Measurements from ENCODE around the gene CCDC57. TPM values are rescaled to one million over a fixed set of nuclear protein-coding genes. Genes with fewer than 3 reads are reported as not detected.

The CCDC57 gene
- total and polyA plus RNA-seq, 3 experiments from 2014 or later, result 39.2 to 77.6 (median 69.8) TPM

DNA sequence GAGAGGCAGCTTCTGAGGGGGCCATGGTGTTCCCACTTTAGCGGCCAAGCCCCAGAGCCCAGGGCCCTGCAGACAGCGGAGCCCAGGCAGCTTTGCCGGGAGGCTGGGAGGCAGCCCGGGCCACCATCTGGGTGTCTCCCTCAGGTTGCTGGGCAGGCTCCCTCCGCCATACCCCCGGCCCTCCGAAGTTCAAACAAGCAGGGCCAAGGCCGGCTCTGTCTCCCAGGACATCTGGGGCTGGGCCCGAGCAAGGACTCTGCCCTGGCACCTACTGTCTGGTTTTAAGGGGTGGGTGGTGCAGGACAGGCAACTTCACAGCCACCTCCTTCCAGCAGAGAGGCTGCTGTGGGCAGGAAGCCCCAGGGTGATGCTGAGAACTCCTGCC lies 149.7 kb downstream of the CCDC57 start:
- DNase-seq, result no peak
- H3K36me3 Mint-ChIP-seq, result peaks cover 0 to 44% (median 0%) of the 10 kb centered on the region in 3 donors
- Histone ChIP-seq H3K36me3 (ENCODE audit: insufficient read depth, low read length) (no peaks in the 10 kb centered on the region), H3K4me1 (ENCODE audit: insufficient read depth, low read length) (peaks cover 27% of the 10 kb centered on the region), H3K27ac (ENCODE audit: low read depth, low read length) (no peak overlapping the region), H3K4me3 (ENCODE audit: low read length) (no peak overlapping the region), H3K9me3 (ENCODE audit: low read length) (no peaks in the 10 kb centered on the region), H3K27me3 (ENCODE audit: insufficient read depth, low read length, poor library complexity, severe bottlenecking) (no peaks in the 10 kb centered on the region)
- POLR2A ChIA-PET, result no interaction called here
- H3K9me3 Mint-ChIP-seq, result no peaks in the 10 kb centered on the region
- no peak overlapping the region for H3K27ac Mint-ChIP-seq
- no peaks in the 10 kb centered on the region for H3K27me3 Mint-ChIP-seq
- H3K4me3 Mint-ChIP-seq, result peak overlapping the region in 2 of 7 donors; percentile 15 to 72
- CTCF ChIA-PET, result no interaction called here
- H3K4me1 Mint-ChIP-seq, result peaks cover 8 to 19% (median 11%) of the 10 kb centered on the region in 3 donors

DNA sequence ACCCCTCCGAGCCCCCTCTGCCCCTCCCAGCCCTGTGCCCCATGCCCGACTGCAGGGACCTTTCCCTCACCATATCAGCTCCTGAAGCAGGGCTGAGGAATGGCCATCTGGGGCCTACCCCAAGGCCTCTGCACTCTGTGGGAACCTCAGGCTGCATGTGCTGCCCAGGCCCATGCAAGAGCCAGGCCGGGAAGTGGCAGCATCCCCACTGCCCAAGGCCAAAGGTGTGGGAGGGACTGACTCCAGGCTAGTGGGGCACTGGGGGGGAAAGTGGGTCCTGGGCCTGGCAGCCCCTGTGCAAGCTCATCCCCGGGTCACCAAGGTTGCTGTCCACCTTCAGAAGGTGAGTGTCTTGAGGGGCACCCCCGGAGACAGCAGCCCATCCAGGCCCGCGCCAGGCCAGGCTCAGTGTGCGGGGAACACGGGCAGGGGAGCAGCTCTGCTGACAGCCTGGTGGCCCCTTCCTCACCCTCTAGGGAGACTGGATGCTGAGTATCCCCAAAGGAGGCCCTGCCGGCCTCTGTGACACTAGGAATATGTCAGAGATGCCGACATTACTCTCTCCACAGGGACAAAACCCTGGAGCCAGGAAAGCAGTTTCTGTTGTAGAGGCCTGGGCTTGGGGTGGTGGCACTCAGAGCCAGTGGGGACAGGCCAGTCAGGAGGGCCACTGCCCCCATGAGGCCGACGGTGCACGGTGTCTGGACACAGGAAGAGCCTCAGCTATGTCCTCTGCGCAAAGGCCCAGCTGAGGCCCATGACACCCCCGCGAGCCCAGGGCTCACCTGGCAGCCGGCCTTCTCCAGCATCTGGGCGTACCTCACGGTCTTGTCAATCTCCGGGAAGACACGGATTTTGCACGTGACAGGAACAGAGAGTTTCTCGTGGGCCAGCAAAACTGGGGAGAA lies 150.3 kb downstream of the CCDC57 start:
- ChIA-PET POLR2A (no interaction called here), CTCF (no interaction called here)
- Histone ChIP-seq H3K4me1 (ENCODE audit: insufficient read depth, low read length) (peaks cover 27% of the 10 kb centered on the region), H3K27ac (ENCODE audit: low read depth, low read length) (no peak overlapping the region), H3K4me3 (ENCODE audit: low read length) (no peak overlapping the region), H3K36me3 (ENCODE audit: insufficient read depth, low read length) (no peaks in the 10 kb centered on the region), H3K9me3 (ENCODE audit: low read length) (no peaks in the 10 kb centered on the region), H3K27me3 (ENCODE audit: insufficient read depth, low read length, poor library complexity, severe bottlenecking) (no peaks in the 10 kb centered on the region)
- Mint-ChIP-seq H3K9me3 (no peaks in the 10 kb centered on the region), H3K4me3 (peak overlapping the region in 2 of 7 donors; percentile 13 to 28), H3K27ac (peak overlapping the region in 3 of 8 donors; percentile 36 to 73 (median 47)), H3K36me3 (peaks cover 0 to 50% (median 0%) of the 10 kb centered on the region in 3 donors), H3K4me1 (peaks cover 8 to 19% (median 11%) of the 10 kb centered on the region in 3 donors), H3K27me3 (no peaks in the 10 kb centered on the region)
- no peak for DNase-seq

DNA sequence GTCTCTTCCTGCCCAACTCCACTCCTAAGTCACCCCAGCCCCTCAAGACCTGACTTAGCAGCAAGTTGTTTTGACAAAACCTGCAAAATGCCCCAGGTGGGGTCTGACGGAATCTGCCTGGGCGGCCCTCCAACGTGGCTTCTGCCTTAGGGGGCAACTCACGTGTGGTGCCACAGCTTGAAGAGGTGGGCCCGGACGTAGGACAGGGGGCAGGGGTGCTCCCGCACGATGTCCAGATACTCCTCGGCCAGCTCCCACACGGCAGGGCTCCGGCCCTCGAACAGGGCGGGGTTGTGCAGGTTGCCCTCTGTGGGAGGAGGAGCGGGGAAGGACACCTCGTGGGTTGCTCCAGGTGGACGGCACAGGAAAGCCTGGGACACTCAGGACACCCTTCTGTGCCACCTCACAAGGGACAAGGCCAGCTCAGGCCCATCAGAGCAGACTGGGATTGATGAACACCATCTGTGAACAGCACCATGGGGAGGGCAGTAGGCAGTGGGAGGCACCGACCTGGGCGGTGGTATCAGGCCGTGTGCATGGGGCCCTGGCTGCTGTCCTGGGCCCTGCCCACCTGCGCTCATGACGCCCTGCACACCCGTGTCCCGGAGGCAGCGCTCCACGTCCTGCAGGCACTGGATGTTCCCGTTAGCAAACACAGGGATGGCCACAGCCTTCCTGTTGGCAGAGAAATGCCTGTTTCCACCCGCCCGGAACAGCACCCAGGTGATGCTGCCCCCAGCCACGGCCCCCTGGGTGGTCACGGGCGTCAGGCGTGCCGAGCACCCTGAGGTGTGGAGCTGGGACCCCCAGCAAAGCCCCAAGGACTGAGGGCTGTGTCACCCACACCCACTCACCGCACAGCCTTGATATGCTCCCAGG lies 151.4 kb downstream of the CCDC57 start:
- Mint-ChIP-seq H3K27me3 (no peaks in the 10 kb centered on the region), H3K4me3 (no peak overlapping the region), H3K4me1 (peaks cover 7 to 16% (median 7%) of the 10 kb centered on the region in 3 donors), H3K36me3 (peaks cover 0 to 58% (median 0%) of the 10 kb centered on the region in 3 donors), H3K9me3 (no peaks in the 10 kb centered on the region), H3K27ac (no peak overlapping the region)
- Histone ChIP-seq H3K4me3 (ENCODE audit: low read length) (no peak overlapping the region), H3K9me3 (ENCODE audit: low read length) (no peaks in the 10 kb centered on the region), H3K27ac (ENCODE audit: low read depth, low read length) (no peak overlapping the region), H3K36me3 (ENCODE audit: insufficient read depth, low read length) (no peaks in the 10 kb centered on the region), H3K27me3 (ENCODE audit: insufficient read depth, low read length, poor library complexity, severe bottlenecking) (no peaks in the 10 kb centered on the region), H3K4me1 (ENCODE audit: insufficient read depth, low read length) (peaks cover 20% of the 10 kb centered on the region)
- POLR2A ChIA-PET, result no interaction called here
- CTCF ChIA-PET, result no interaction called here
- DNase-seq, result no peak

DNA sequence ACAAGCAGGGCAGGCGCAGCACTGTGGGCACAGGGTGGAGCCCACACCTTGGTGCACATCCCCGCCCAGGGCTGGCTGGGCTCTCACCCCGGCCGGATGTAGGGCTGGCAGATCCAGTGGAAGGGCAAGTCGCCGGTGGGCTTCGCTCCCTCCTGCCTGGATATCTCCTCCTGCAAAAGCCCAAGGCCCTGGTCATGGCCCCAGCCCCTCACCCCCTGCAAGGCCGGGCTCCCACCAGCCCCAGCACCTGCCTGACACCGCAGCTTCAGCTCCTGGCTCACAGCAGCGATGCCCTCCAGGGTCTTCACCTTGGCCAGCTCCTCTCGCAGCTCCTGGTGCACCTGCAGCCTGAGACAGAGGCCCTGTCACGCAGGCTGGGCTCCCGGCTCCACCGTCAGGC lies 152.0 kb downstream of the CCDC57 start:
- peaks cover 16% of the 10 kb centered on the region for H3K4me1 ChIP-seq (ENCODE audit: insufficient read depth, low read length)
- DNase-seq, result no peak
- H3K27me3 Mint-ChIP-seq, result no peaks in the 10 kb centered on the region
- no peaks in the 10 kb centered on the region for H3K36me3 ChIP-seq (ENCODE audit: insufficient read depth, low read length)
- H3K27ac ChIP-seq (ENCODE audit: low read depth, low read length), result no peak overlapping the region
- H3K9me3 ChIP-seq (ENCODE audit: low read length), result no peaks in the 10 kb centered on the region
- peaks cover 0 to 64% (median 0%) of the 10 kb centered on the region in 3 donors for H3K36me3 Mint-ChIP-seq
- H3K4me1 Mint-ChIP-seq, result peaks cover 4 to 12% (median 5%) of the 10 kb centered on the region in 3 donors
- H3K4me3 ChIP-seq (ENCODE audit: low read length), result no peak overlapping the region
- no peak overlapping the region for H3K4me3 Mint-ChIP-seq
- no peaks in the 10 kb centered on the region for H3K9me3 Mint-ChIP-seq
- H3K27me3 ChIP-seq (ENCODE audit: insufficient read depth, low read length, poor library complexity, severe bottlenecking), result no peaks in the 10 kb centered on the region
- CTCF ChIA-PET, result no interaction called here
- POLR2A ChIA-PET, result no interaction called here
- H3K27ac Mint-ChIP-seq, result no peak overlapping the region

DNA sequence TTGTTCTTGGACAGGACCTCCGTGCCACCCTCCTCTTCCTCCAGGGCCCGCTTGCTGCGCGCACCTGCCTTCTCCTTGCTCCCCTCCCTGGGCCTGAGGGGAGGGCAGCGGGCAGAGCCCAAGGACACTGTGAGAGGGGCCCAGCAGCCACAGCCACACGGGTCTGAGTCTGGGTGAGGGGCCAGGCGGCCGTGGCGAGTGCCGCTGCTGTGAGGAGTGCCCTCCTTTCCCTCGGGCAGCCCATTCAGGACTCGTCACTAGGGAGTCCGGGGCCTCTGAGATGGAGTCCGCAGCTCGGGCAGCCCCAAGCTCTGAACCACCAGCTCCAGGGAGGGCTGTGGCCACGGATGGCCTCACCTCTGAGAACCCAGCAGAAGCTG lies 152.7 kb downstream of the CCDC57 start:
- no peak for DNase-seq
- Histone ChIP-seq H3K9me3 (ENCODE audit: low read length) (no peaks in the 10 kb centered on the region), H3K27ac (ENCODE audit: low read depth, low read length) (no peak overlapping the region), H3K4me3 (ENCODE audit: low read length) (no peak overlapping the region), H3K4me1 (ENCODE audit: insufficient read depth, low read length) (peaks cover 16% of the 10 kb centered on the region), H3K36me3 (ENCODE audit: insufficient read depth, low read length) (no peaks in the 10 kb centered on the region), H3K27me3 (ENCODE audit: insufficient read depth, low read length, poor library complexity, severe bottlenecking) (no peaks in the 10 kb centered on the region)
- peaks cover 4 to 12% (median 5%) of the 10 kb centered on the region in 3 donors for H3K4me1 Mint-ChIP-seq
- POLR2A ChIA-PET, result no interaction called here
- H3K36me3 Mint-ChIP-seq, result peaks cover 0 to 69% (median 0%) of the 10 kb centered on the region in 3 donors
- no peak overlapping the region for H3K4me3 Mint-ChIP-seq
- no peaks in the 10 kb centered on the region for H3K27me3 Mint-ChIP-seq
- peak overlapping the region in 2 of 8 donors; percentile 16 to 50 for H3K27ac Mint-ChIP-seq
- no peaks in the 10 kb centered on the region for H3K9me3 Mint-ChIP-seq
- CTCF ChIA-PET, result no interaction called here

DNA sequence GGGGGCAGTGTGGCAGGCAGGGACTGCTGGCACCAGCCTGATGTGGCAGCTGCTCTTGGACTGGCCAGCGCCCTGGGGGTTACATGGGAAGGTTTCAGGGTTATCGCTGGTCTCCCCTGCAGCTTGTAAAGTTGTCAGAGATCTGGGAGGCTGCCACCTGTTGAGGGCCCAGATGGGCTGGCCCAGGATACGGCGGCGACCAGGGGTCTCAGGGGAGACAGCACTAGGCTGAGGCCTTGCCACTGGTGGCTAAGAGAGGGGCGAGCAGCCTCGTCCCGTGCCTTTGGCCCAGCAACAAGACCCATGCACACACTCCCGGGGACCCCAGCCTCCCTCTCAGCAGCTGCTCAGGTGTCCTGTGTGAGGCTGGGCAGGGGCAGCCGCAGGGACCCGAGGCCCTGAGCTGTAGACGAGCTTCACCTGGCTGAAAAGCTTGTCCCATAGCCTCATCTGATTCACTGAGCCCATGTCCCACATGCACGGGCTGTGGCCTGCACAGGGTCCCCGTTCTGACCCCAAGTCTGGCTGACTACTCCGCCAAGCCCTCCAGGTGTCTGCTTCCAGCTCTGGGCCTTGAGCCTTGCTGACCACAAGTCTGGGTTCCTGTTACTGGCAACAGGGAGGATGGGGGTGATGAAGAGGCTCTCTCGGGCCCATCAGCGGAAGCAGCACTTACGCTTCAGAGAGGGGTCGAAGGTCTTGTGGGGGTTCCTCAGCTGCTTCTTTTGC lies 153.2 kb downstream of the CCDC57 start:
- Mint-ChIP-seq H3K4me3 (no peak overlapping the region), H3K9me3 (no peaks in the 10 kb centered on the region), H3K27ac (peak overlapping the region in 1 of 8 donors; percentile 54), H3K4me1 (peaks cover 4 to 6% (median 5%) of the 10 kb centered on the region in 3 donors), H3K36me3 (peaks cover 0 to 74% (median 0%) of the 10 kb centered on the region in 3 donors), H3K27me3 (no peaks in the 10 kb centered on the region)
- DNase-seq, result no peak
- H3K27ac ChIP-seq (ENCODE audit: low read depth, low read length), result no peak overlapping the region
- peaks cover 10% of the 10 kb centered on the region for H3K4me1 ChIP-seq (ENCODE audit: insufficient read depth, low read length)
- H3K9me3 ChIP-seq (ENCODE audit: low read length), result no peaks in the 10 kb centered on the region
- H3K36me3 ChIP-seq (ENCODE audit: insufficient read depth, low read length), result no peaks in the 10 kb centered on the region
- POLR2A ChIA-PET, result no interaction called here
- no peak overlapping the region for H3K4me3 ChIP-seq (ENCODE audit: low read length)
- H3K27me3 ChIP-seq (ENCODE audit: insufficient read depth, low read length, poor library complexity, severe bottlenecking), result no peaks in the 10 kb centered on the region
- CTCF ChIA-PET, result no interaction called here

DNA sequence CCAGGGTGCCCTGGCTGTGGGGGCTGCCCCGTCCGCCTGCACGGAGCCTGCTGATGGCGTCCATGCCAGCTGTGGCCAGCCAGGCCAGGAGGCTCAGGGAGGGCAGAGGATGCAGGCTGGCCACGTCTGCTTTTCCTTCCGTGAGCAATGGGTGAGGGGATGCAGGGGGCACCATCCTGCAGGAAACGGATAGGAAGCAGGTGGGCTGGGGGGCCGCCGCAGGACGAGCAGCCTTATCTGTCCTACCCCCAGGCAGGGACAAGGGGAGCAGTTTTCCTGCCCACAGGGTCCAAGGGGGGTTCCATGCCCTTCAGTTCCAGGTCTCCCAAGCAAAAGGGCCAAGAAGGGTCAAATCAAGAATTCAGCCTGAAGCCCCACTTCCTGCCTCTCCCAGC lies 153.8 kb downstream of the CCDC57 start:
- Mint-ChIP-seq H3K9me3 (no peaks in the 10 kb centered on the region), H3K27me3 (no peaks in the 10 kb centered on the region), H3K27ac (peak overlapping the region in 1 of 8 donors; percentile 21), H3K36me3 (peaks cover 0 to 74% (median 0%) of the 10 kb centered on the region in 3 donors), H3K4me3 (no peak overlapping the region), H3K4me1 (peaks cover 0 to under 1% (median 0%) of the 10 kb centered on the region in 3 donors)
- no peak for DNase-seq
- Histone ChIP-seq H3K4me1 (ENCODE audit: insufficient read depth, low read length) (peaks cover 5% of the 10 kb centered on the region), H3K36me3 (ENCODE audit: insufficient read depth, low read length) (no peaks in the 10 kb centered on the region), H3K9me3 (ENCODE audit: low read length) (no peaks in the 10 kb centered on the region), H3K27me3 (ENCODE audit: insufficient read depth, low read length, poor library complexity, severe bottlenecking) (no peaks in the 10 kb centered on the region), H3K27ac (ENCODE audit: low read depth, low read length) (no peak overlapping the region), H3K4me3 (ENCODE audit: low read length) (no peak overlapping the region)
- ChIA-PET POLR2A (no interaction called here), CTCF (no interaction called here)

Data from CD8-positive, alpha-beta memory T cell (primary cell).